Breast epithelium (tissue), 4 donors: ENCODE measurements around the gene TAOK1. TPM values are rescaled to one million over a fixed set of nuclear protein-coding genes. Genes with fewer than 3 reads are reported as not detected.

Source experiments
- DNase-seq, 2 donors: peaks; one replicate each; pipeline ENCODE4 v3.0.0-alpha.2; 2019; ENCODE audit warnings: low spot score in 2 of 2
- H3K27ac ChIP-seq, 2 donors: fragments of 200-600 bp; sonication (generic) in 1 of 2; one replicate each; pipeline ENCODE4 v1.5.1; 2016 to 2019; ENCODE audit warnings: mild to moderate bottlenecking in 1 of 2
- H3K27me3 ChIP-seq, 2 donors: fragments of 200-600 bp; sonication (generic) in 1 of 2; one replicate each; pipeline versions ENCODE4 v1.5.1 to v1.6.0; 2017 to 2019; ENCODE audit warnings: control low read depth in 1 of 2, mild to moderate bottlenecking in 1 of 2
- H3K36me3 ChIP-seq: fragments of 200-600 bp; one replicate; pipeline ENCODE4 v1.5.1; 2019
- H3K4me1 ChIP-seq, 2 donors: fragments of 200-600 bp; sonication (generic); one replicate each; pipeline ENCODE4 v1.5.1; 2016 to 2019; ENCODE audit warnings: control low read depth in 1 of 2
- H3K4me3 ChIP-seq, 3 donors: fragments of 200-600 bp; sonication (generic); 1 replicate in 2 of 3; 2 replicates in 1 of 3; pipeline ENCODE4 v1.5.1; 2016 to 2019; ENCODE audit warnings: mild to moderate bottlenecking in 3 of 3, moderate library complexity in 2 of 3
- H3K9me3 ChIP-seq, 2 donors: fragments of 200-600 bp; sonication (generic) in 1 of 2; one replicate each; pipeline ENCODE4 v1.5.1; 2016 to 2019; ENCODE audit warnings: control low read depth in 1 of 2
- CTCF ChIP-seq, 3 donors: fragments of 450-650 bp; IDR thresholded peaks; one replicate each; pipeline ENCODE4 v1.5.1; 2016 to 2017; ENCODE audit warnings: antibody characterized with exemption in 3 of 3, mild to moderate bottlenecking in 3 of 3, moderate library complexity in 3 of 3
- POLR2A ChIP-seq: fragments of 450-650 bp; IDR thresholded peaks from one replicate; pipeline ENCODE4 v1.6.1; 2016; ENCODE audit warnings: antibody characterized with exemption, mild to moderate bottlenecking, moderate library complexity
- POLR2AphosphoS5 ChIP-seq, 3 donors: sonication (generic); formaldehyde crosslinking; IDR thresholded peaks; one replicate each; pipeline ENCODE4 v1.6.1; 2017; ENCODE audit warnings: antibody characterized with exemption in 3 of 3
- intact Hi-C: fragments of 100-400 bp; cut with DNase I; formaldehyde crosslinking; loops from one replicate; pipeline ENCODE4 v1.15.1; 2023; ENCODE audit warnings: low total_unique reads
- total RNA-seq, 3 donors: library from RNA; depleted of rRNA; stranded (reverse); fragments of >200 nt; gene quantifications; one replicate each; pipeline ENCODE4 v1.1.0, GENCODE V29; 2016

The TAOK1 gene
- total RNA-seq, 3 donors from 2014 or later = 62.6 to 77.1 (median 67.8) TPM

GRCh38 chr17:29596811-29597210 is 206.6 kb downstream of the TAOK1 start:
- Histone ChIP-seq H3K9me3 (no peaks in the 10 kb centered on the region), H3K4me3 (no peak overlapping the region), H3K27me3 (no peaks in the 10 kb centered on the region), H3K4me1 (peaks cover 2 to 10% of the 10 kb centered on the region in 2 donors), H3K27ac (peak overlapping the region in 1 of 2 donors; percentile 52), H3K36me3 (no peaks in the 10 kb centered on the region)
- intact Hi-C loops = no loop called here
- TF ChIP-seq POLR2A = no peak
- no peak for TF ChIP-seq CTCF (IDR thresholded peaks at IDR 0.05)
- DNase-seq = no peak

DNA sequence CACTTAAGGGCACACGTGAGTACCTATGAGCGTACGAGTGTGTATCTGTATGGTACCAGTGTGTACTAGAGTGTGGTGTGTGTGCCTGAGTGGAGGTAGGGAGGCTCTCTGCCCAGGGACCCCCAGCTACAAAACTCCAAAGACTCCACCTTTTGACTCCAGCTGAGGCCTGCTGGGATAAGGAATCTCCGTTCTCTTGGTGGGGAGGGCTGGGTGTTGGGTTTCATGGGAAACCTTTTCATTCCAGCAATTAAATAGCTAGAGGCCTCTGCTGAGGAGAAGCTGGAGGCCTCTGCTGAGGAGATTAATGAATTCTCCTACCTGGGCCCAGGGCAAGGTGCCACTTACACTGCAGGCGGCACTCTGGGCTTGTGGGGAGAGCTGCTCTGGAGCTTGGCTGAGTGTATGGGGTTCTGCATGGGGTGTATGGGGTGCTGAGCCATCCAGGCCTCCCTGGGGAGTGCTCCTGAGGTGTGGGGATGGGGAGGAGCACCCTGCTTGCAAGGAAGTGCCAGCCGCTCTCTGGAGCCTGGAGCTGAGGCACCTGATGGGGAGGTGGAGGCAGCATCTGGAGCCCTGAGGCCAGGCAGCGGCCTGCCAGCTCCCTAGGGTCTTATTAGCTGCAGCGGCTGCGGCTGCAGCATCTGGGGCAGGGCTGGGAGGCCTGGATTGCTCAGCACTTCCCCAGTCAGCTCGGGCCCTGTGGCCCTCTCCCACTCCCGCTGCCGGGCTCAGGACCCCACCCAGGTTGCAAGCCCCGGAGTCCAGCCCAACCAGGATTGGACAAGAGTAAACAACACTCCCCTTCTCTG is 207.4 kb downstream of the TAOK1 start:
- H3K36me3 ChIP-seq = no peaks in the 10 kb centered on the region
- peaks cover 0 to 3% of the 10 kb centered on the region in 2 donors for H3K4me1 ChIP-seq
- no peak overlapping the region for H3K27ac ChIP-seq
- no peaks in the 10 kb centered on the region for H3K27me3 ChIP-seq
- DNase-seq = no peak
- no peak overlapping the region for H3K4me3 ChIP-seq
- no peaks in the 10 kb centered on the region for H3K9me3 ChIP-seq
- TF ChIP-seq POLR2AphosphoS5 (IDR thresholded peaks at IDR 0.05) = no peak
- no peak for TF ChIP-seq POLR2A
- TF ChIP-seq CTCF (IDR thresholded peaks at IDR 0.05) = no peak
- intact Hi-C loops = no loop called here

Other genes starting within 250 kb of the TAOK1 start
- gene MYO18A, start 210.0 kb upstream of the TAOK1 start, total RNA-seq = 10 to 100 TPM; 31.5 to 71.1 (median 42.3) TPM
- not detected for gene CRYBA1, start 143.5 kb upstream of the TAOK1 start, total RNA-seq
- gene NUFIP2, start 96.2 kb upstream of the TAOK1 start, total RNA-seq = 10 to 100 TPM; 35.8 to 46.2 (median 36.4) TPM
- gene ABHD15, start 176.7 kb downstream of the TAOK1 start, total RNA-seq = 10 to 100 TPM in 1 of 3 donors, 1 to 10 TPM in 2; 7.9 to 29.3 (median 9.8) TPM
- 100 to 1,000 TPM in 1 of 3 donors, 10 to 100 TPM in 2; 34.1 to 114 (median 56.0) TPM for gene TP53I13, start 178.3 kb downstream of the TAOK1 start, total RNA-seq
- 10 to 100 TPM; 28.5 to 41.3 (median 31.2) TPM for gene GIT1, start 199.3 kb downstream of the TAOK1 start, total RNA-seq
- 10 to 100 TPM in 1 of 3 donors, 1 to 10 TPM in 2; 8.5 to 13.0 (median 9.2) TPM for gene ANKRD13B, start 202.8 kb downstream of the TAOK1 start, total RNA-seq
- 10 to 100 TPM in 2 of 3 donors, 1 to 10 TPM in 1; 6.6 to 21.3 (median 16.8) TPM for gene CORO6, start 232.5 kb downstream of the TAOK1 start, total RNA-seq